Liver (tissue), 3 donors: ENCODE results near the gene KRTAP5-3.

Experiments used
- ATF3 ChIP-seq: IDR thresholded peaks from 2 replicates; pipeline ENCODE4 v1.6.1; 2016; ENCODE audit warnings: antibody characterized with exemption
- CTCF ChIP-seq: fragments of 150-350 bp; IDR thresholded peaks from 2 replicates; pipeline ENCODE4 v1.5.1; 2017; ENCODE audit warnings: improper control_type of control experiment, low read depth, low read length; ENCODE audit not compliant: missing input control
- GABPA ChIP-seq, 2 donors: IDR thresholded peaks in 1 of 2; conservative IDR thresholded peaks in 1 of 2; 2 replicates each; pipeline ENCODE4 v1.6.1; 2016; ENCODE audit warnings: antibody characterized with exemption in 2 of 2, mild to moderate bottlenecking in 1 of 2, moderate library complexity in 1 of 2
- NR2F2 ChIP-seq: IDR thresholded peaks from 2 replicates; pipeline ENCODE4 v1.6.1; 2016; ENCODE audit warnings: antibody characterized with exemption
- REST ChIP-seq: IDR thresholded peaks from 2 replicates; pipeline ENCODE4 v1.6.1; 2016; ENCODE audit warnings: antibody characterized with exemption, mild to moderate bottlenecking
- YY1 ChIP-seq: IDR thresholded peaks from 2 replicates; pipeline ENCODE4 v1.6.1; 2016; ENCODE audit warnings: antibody characterized with exemption, mild to moderate bottlenecking
- ZBTB33 ChIP-seq: IDR thresholded peaks from 2 replicates; pipeline ENCODE4 v1.6.1; 2016; ENCODE audit warnings: antibody characterized with exemption
- donor health status: healthy.
- donor health status: healthy.

GRCh38 chr11:1576825-1577224 lies 31.4 kb downstream of the KRTAP5-3 start:
- TF ChIP-seq GABPA (IDR thresholded peaks at IDR 0.05 in 1 of 2, conservative IDR thresholded peaks at IDR 0.05 in 1 of 2) (no peak), CTCF (no peak), ZBTB33 (no peak), ATF3 (no peak), REST (no peak), NR2F2 (no peak), YY1 (no peak)
